Measurements from ENCODE around the gene OR5K2.

DNA sequence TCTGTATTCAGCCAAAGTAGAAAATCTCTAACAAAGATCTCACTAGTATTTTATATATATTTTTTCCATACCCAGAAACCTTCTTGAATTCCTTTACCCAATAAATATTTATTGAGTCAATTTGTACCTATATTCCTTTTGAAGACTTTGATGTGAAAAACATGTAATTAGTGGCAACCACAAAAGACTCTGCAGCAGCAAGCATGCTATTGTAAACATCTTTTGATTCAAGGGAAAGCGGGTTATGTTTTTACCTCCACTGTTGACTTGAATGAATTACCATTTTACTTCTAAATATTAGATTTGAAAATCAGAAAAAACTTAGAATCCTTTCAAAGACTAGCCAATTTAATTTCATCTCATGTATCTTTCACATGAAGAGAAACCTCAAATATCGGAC is 36.7 kb downstream of the OR5K2 start:
- TF ChIP-seq, protein P1, sequence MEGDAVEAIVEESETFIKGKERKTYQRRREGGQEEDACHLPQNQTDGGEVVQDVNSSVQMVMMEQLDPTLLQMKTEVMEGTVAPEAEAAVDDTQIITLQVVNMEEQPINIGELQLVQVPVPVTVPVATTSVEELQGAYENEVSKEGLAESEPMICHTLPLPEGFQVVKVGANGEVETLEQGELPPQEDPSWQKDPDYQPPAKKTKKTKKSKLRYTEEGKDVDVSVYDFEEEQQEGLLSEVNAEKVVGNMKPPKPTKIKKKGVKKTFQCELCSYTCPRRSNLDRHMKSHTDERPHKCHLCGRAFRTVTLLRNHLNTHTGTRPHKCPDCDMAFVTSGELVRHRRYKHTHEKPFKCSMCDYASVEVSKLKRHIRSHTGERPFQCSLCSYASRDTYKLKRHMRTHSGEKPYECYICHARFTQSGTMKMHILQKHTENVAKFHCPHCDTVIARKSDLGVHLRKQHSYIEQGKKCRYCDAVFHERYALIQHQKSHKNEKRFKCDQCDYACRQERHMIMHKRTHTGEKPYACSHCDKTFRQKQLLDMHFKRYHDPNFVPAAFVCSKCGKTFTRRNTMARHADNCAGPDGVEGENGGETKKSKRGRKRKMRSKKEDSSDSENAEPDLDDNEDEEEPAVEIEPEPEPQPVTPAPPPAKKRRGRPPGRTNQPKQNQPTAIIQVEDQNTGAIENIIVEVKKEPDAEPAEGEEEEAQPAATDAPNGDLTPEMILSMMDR (conservative IDR thresholded peaks at IDR 0.05; ENCODE audit: low read length): no peak
- TF ChIP-seq EZH2phosphoT487 (IDR thresholded peaks at IDR 0.05; ENCODE audit: borderline replicate concordance, low read depth, low read length): no peak

Data from OCI-LY7 (cell line).